IMR-90 (cell line): ENCODE measurements around the gene FAM151A. TPM values are rescaled to one million over a fixed set of nuclear protein-coding genes. Genes with fewer than 3 reads are reported as not detected.

Experiments
- ATAC-seq: fragments of 200-7000 bp; cut with Tn5 transposase; 2 replicates; pipeline ENCODE4 v1.9.1; 2020; ENCODE audit warnings: low read depth, mild to moderate bottlenecking, moderate library complexity
- BruUV-seq: library from RNA; stranded (reverse); fragments of 400-500 nt; replicated peaks from 2 replicates; lab custom pipeline; 2021; lab: Mats Ljungman, UMichigan
- CTCF ChIA-PET: fragments of 300-600 bp; formaldehyde crosslinking; extraction: SDS; loops from one replicate; lab custom pipeline; 2021; ENCODE audit warnings: antibody characterized with exemption; lab: Yijun Ruan, JAX
- POLR2A ChIA-PET: fragments of 300-600 bp; sonication (Branson Sonifier 250); formaldehyde crosslinking; loops from one replicate; lab custom pipeline; 2022; ENCODE audit warnings: antibody characterized with exemption; ENCODE audit not compliant: unreplicated experiment; lab: Charles Lee
- DNase-seq: peaks from one replicate; pipeline ENCODE4 v3.0.0; 2013
- H2AFZ ChIP-seq: replicated peaks from 2 replicates; pipeline ENCODE3; 2013; ENCODE audit warnings: low read length, mild to moderate bottlenecking; ENCODE audit not compliant: poor library complexity
- H2AK5ac ChIP-seq: 2 replicates; pipeline ENCODE4 v1.6.1; 2013; ENCODE audit warnings: low read depth, low read length, inconsistent platforms
- H2AK9ac ChIP-seq: replicated peaks from 2 replicates; pipeline ENCODE3; 2013; ENCODE audit warnings: mild to moderate bottlenecking, low read depth, low read length, moderate library complexity; ENCODE audit not compliant: poor library complexity
- H2BK120ac ChIP-seq: 2 replicates; pipeline ENCODE4 v1.6.1; 2013; ENCODE audit warnings: low read depth, low read length, inconsistent platforms
- H2BK15ac ChIP-seq: 3 replicates; pipeline ENCODE4 v1.6.1; 2013; ENCODE audit warnings: low read depth, low read length, inconsistent platforms
- H2BK20ac ChIP-seq: 2 replicates; pipeline ENCODE4 v1.6.1; 2013; ENCODE audit warnings: low read depth, mild to moderate bottlenecking, inconsistent platforms, low read length, moderate library complexity
- H2BK5ac ChIP-seq: 2 replicates; pipeline ENCODE4 v1.6.1; 2013; ENCODE audit warnings: mild to moderate bottlenecking, low read depth, low read length, inconsistent platforms; ENCODE audit not compliant: poor library complexity, severe bottlenecking
- H3K14ac ChIP-seq: replicated peaks from 2 replicates; pipeline ENCODE4 v1.6.1; 2013; ENCODE audit warnings: low read depth, low read length, inconsistent platforms
- H3K18ac ChIP-seq: 2 replicates; pipeline ENCODE4 v1.6.1; 2013; ENCODE audit warnings: low read depth, low read length, control low read depth
- H3K23ac ChIP-seq: 2 replicates; pipeline ENCODE4 v1.6.1; 2013; ENCODE audit warnings: low read depth, low read length, inconsistent platforms
- H3K27ac ChIP-seq: 2 replicates; pipeline ENCODE4 v1.5.1; 2013; ENCODE audit warnings: mild to moderate bottlenecking, control low read depth, low read length; ENCODE audit not compliant: insufficient read depth
- H3K27me3 ChIP-seq: 2 replicates; pipeline ENCODE4 v1.6.1; 2013; ENCODE audit warnings: low read length; ENCODE audit not compliant: control insufficient read depth, insufficient read depth
- H3K36me3 ChIP-seq: 2 replicates; pipeline ENCODE4 v1.6.1; 2013; ENCODE audit warnings: low read length, mixed read lengths; ENCODE audit not compliant: control insufficient read depth, insufficient read depth
- H3K4ac ChIP-seq: 2 replicates; pipeline ENCODE4 v1.6.1; 2013; ENCODE audit warnings: low read depth, low read length, inconsistent platforms
- H3K4me1 ChIP-seq: 2 replicates; pipeline ENCODE4 v1.6.1; 2013; ENCODE audit warnings: low read length, mixed read lengths; ENCODE audit not compliant: control insufficient read depth, insufficient read depth
- H3K4me2 ChIP-seq: 2 replicates; pipeline ENCODE4 v1.6.1; 2013; ENCODE audit warnings: low read depth, mild to moderate bottlenecking, control low read depth, low read length, moderate library complexity
- H3K4me3 ChIP-seq: 2 replicates; pipeline ENCODE4 v1.5.1; 2013; ENCODE audit warnings: low read depth, mild to moderate bottlenecking, control low read depth, low read length, moderate library complexity; ENCODE audit not compliant: insufficient read depth
- H3K56ac ChIP-seq: 2 replicates; pipeline ENCODE4 v1.6.1; 2013; ENCODE audit warnings: low read length, inconsistent platforms; ENCODE audit not compliant: insufficient read depth; ENCODE audit errors: extremely low read depth
- H3K79me1 ChIP-seq, 2 experiments: 2 replicates each; pipeline ENCODE4 v1.6.1; 2013; ENCODE audit warnings: low read length in 2 of 2, inconsistent platforms in 1 of 2, low read depth in 1 of 2
- H3K9ac ChIP-seq: 2 replicates; pipeline ENCODE4 v1.6.1; 2013; ENCODE audit warnings: low read depth, low read length, control low read depth
- H3K9me1 ChIP-seq: 2 replicates; pipeline ENCODE4 v1.6.1; 2013; ENCODE audit warnings: low read length, inconsistent platforms; ENCODE audit not compliant: insufficient read depth
- H3K9me3 ChIP-seq: 2 replicates; pipeline ENCODE4 v1.6.1; 2013; ENCODE audit warnings: low read length; ENCODE audit not compliant: control insufficient read depth, insufficient read depth
- H4K20me1 ChIP-seq: 2 replicates; pipeline ENCODE4 v1.6.1; 2013; ENCODE audit warnings: low read length, inconsistent platforms; ENCODE audit not compliant: insufficient read depth
- H4K5ac ChIP-seq: 2 replicates; pipeline ENCODE4 v1.6.1; 2013; ENCODE audit warnings: mild to moderate bottlenecking, low read depth, low read length, control low read depth
- H4K8ac ChIP-seq, 2 experiments: 2 replicates each; pipeline ENCODE4 v1.6.1; 2013; ENCODE audit warnings: low read depth in 2 of 2, low read length in 2 of 2, control low read depth in 1 of 2, inconsistent platforms in 1 of 2
- H4K91ac ChIP-seq: 2 replicates; pipeline ENCODE4 v1.6.1; 2013; ENCODE audit warnings: low read depth, low read length, inconsistent platforms; ENCODE audit not compliant: insufficient read depth
- BHLHE40 ChIP-seq: fragments of 150-350 bp; IDR thresholded peaks from 2 replicates; pipeline ENCODE4 v1.6.1; 2016; ENCODE audit warnings: mild to moderate bottlenecking, low read depth, low read length
- CEBPB ChIP-seq: IDR thresholded peaks from 2 replicates; pipeline ENCODE4 v1.6.1; 2012; ENCODE audit warnings: low read depth, low read length, improper control_type of control experiment
- CHD1 ChIP-seq: IDR thresholded peaks from 2 replicates; pipeline ENCODE4 v1.6.1; 2012; ENCODE audit warnings: low read depth, low read length, improper control_type of control experiment
- CTCF ChIP-seq: conservative IDR thresholded peaks from 2 replicates; pipeline ENCODE4 v1.5.1; 2012; ENCODE audit warnings: mild to moderate bottlenecking, low read depth, low read length, improper control_type of control experiment
- ELK1 ChIP-seq: fragments of 150-350 bp; IDR thresholded peaks from 2 replicates; pipeline ENCODE4 v1.6.1; 2016; ENCODE audit warnings: low read depth, mild to moderate bottlenecking, low read length, moderate library complexity, borderline replicate concordance
- FOS ChIP-seq: fragments of 150-350 bp; IDR thresholded peaks from 2 replicates; pipeline ENCODE4 v1.6.1; 2016; ENCODE audit warnings: low read depth, low read length
- MAFK ChIP-seq: IDR thresholded peaks from 2 replicates; pipeline ENCODE4 v1.6.1; 2012; ENCODE audit warnings: low read depth, low read length, improper control_type of control experiment
- MAZ ChIP-seq: IDR thresholded peaks from 2 replicates; pipeline ENCODE4 v1.6.1; 2012; ENCODE audit warnings: low read depth, mild to moderate bottlenecking, low read length, improper control_type of control experiment, moderate library complexity, borderline replicate concordance
- MXI1 ChIP-seq: IDR thresholded peaks from 2 replicates; pipeline ENCODE4 v1.6.1; 2012; ENCODE audit warnings: low read depth, mild to moderate bottlenecking, low read length, moderate library complexity, borderline replicate concordance
- NFE2L2 ChIP-seq: fragments of 150-350 bp; IDR thresholded peaks from 2 replicates; pipeline ENCODE4 v1.6.1; 2016; ENCODE audit warnings: low read depth, mild to moderate bottlenecking, low read length
- POLR2A ChIP-seq: IDR thresholded peaks from 2 replicates; pipeline ENCODE4 v1.6.1; 2012; ENCODE audit warnings: mild to moderate bottlenecking, low read depth, low read length
- RAD21 ChIP-seq: IDR thresholded peaks from 2 replicates; pipeline ENCODE4 v1.6.1; 2012; ENCODE audit warnings: low read length, improper control_type of control experiment
- RCOR1 ChIP-seq: IDR thresholded peaks from 2 replicates; pipeline ENCODE4 v1.6.1; 2012; ENCODE audit warnings: mild to moderate bottlenecking, low read length, improper control_type of control experiment; ENCODE audit not compliant: insufficient replicate concordance
- RFX5 ChIP-seq: IDR thresholded peaks from 2 replicates; pipeline ENCODE4 v1.8.0; 2012; ENCODE audit warnings: low read depth, mild to moderate bottlenecking, low read length, moderate library complexity
- SMC3 ChIP-seq: fragments of 150-350 bp; IDR thresholded peaks from 2 replicates; pipeline ENCODE4 v1.6.1; 2016; ENCODE audit warnings: low read depth, mild to moderate bottlenecking, antibody characterized with exemption, low read length, moderate library complexity
- USF2 ChIP-seq: fragments of 150-350 bp; IDR thresholded peaks from 2 replicates; pipeline ENCODE4 v1.6.1; 2017; ENCODE audit warnings: mild to moderate bottlenecking, antibody characterized with exemption, low read length, low read depth
- WGBS, 2 experiments: methylation state at CpG; one replicate each; pipeline versions ENCODE4 v1.1.5 to v1.1.7; 2013; ENCODE audit warnings: missing lambda C conversion rate in 2 of 2; ENCODE audit not compliant: insufficient read length in 1 of 2; ENCODE audit errors: extremely low coverage in 2 of 2; 5-methylcytosine and 5-hydroxymethylcytosine counted together
- dilution Hi-C: fragments of 300-500 bp; cut with HindIII; formaldehyde crosslinking; loops from one replicate; pipeline ENCODE4 v1.14.3; 2018; ENCODE audit warnings: low sequenced_read_pairs; ENCODE audit not compliant: unreplicated experiment
- in situ Hi-C: fragments of 300-500 bp; cut with MboI; formaldehyde crosslinking; loops from 3 replicates; pipeline ENCODE4 v1.14.3; 2019; ENCODE audit warnings: low sequenced_read_pairs, inconsistent platforms, mixed read lengths
- intact Hi-C: fragments of 100-400 bp; cut with micrococcal nuclease; formaldehyde crosslinking; loops from 2 replicates; pipeline ENCODE4 v1.10.0; 2022
- polyA plus RNA-seq, 3 experiments: library from polyadenylated mRNA; depleted of rRNA; stranded (reverse); fragments of >200 nt; gene quantifications; 2 replicates each; pipeline ENCODE4 v1.2.3, GENCODE V29; 2012; ENCODE audit warnings: low replicate concordance in 1 of 3
- total RNA-seq: library from RNA; depleted of rRNA; stranded (reverse); fragments of >200 nt; gene quantifications from 2 replicates; pipeline ENCODE4 v1.2.3, GENCODE V29; 2012

Gene FAM151A
- total and polyA plus RNA-seq, 2 of the 4 experiments (the other 2 are of a cell fraction) = not detected

GRCh38 chr1:54604051-54604450 is 19.3 kb downstream of the FAM151A start:
- Histone ChIP-seq H4K91ac (no peak overlapping the region), H3K56ac (no peak overlapping the region), H2AFZ (no peak overlapping the region), H2BK15ac (no peak overlapping the region), H2BK5ac (no peak overlapping the region), H4K8ac (no peak overlapping the region), H4K20me1 (no peaks in the 10 kb centered on the region), H3K27me3 (no peaks in the 10 kb centered on the region), H2AK9ac (no peak overlapping the region), H3K9me1 (peaks cover 8% of the 10 kb centered on the region), H3K4ac (no peak overlapping the region), H3K79me1 (no peaks in the 10 kb centered on the region), H3K4me1 (no peaks in the 10 kb centered on the region), H4K5ac (no peak overlapping the region), H3K4me3 (no peak overlapping the region), H3K14ac (no peak overlapping the region), H3K27ac (no peak overlapping the region), H3K9ac (no peak overlapping the region), H3K4me2 (no peak overlapping the region), H3K9me3 (no peaks in the 10 kb centered on the region), H2BK120ac (no peak overlapping the region), H3K18ac (no peak overlapping the region), H3K23ac (no peak overlapping the region), H3K36me3 (no peaks in the 10 kb centered on the region), H2BK20ac (no peak overlapping the region), H2AK5ac (no peak overlapping the region)
- no peak for TF ChIP-seq CTCF
- TF ChIP-seq CEBPB = no peak
- no peak for TF ChIP-seq POLR2A
- TF ChIP-seq RCOR1 = no peak
- no peak for TF ChIP-seq FOS
- TF ChIP-seq CHD1 = no peak
- TF ChIP-seq RAD21 = no peak
- TF ChIP-seq RFX5 = no peak
- TF ChIP-seq USF2 = no peak
- TF ChIP-seq MXI1 = no peak
- TF ChIP-seq MAFK = no peak
- no peak for TF ChIP-seq BHLHE40
- TF ChIP-seq MAZ = no peak
- TF ChIP-seq NFE2L2 = no peak
- no peak for TF ChIP-seq ELK1
- TF ChIP-seq SMC3 = no peak
- in situ Hi-C loops (no loop called here), dilution Hi-C loops (no loop called here), intact Hi-C loops (no loop called here)
- ATAC-seq = no peak
- DNase-seq = no peak
- no TSS peak for BruUV-seq
- WGBS, 2 experiments = no CpG with 5 or more reads among the region's 7 CpGs
- CTCF ChIA-PET = no interaction called here
- POLR2A ChIA-PET = no interaction called here
